D341Med (cell line): ENCODE measurements around the gene DGKZ.
"Not testable (repeated sequence)": the region's sequence is repeated elsewhere in the genome, so short reads cannot be mapped to it uniquely, and the experiment has no call there.

Experiments used
- DNase-seq: peaks from one replicate; pipeline ENCODE4 v3.0.0; 2012; ENCODE audit warnings: low spot score

The DGKZ gene, protein sequence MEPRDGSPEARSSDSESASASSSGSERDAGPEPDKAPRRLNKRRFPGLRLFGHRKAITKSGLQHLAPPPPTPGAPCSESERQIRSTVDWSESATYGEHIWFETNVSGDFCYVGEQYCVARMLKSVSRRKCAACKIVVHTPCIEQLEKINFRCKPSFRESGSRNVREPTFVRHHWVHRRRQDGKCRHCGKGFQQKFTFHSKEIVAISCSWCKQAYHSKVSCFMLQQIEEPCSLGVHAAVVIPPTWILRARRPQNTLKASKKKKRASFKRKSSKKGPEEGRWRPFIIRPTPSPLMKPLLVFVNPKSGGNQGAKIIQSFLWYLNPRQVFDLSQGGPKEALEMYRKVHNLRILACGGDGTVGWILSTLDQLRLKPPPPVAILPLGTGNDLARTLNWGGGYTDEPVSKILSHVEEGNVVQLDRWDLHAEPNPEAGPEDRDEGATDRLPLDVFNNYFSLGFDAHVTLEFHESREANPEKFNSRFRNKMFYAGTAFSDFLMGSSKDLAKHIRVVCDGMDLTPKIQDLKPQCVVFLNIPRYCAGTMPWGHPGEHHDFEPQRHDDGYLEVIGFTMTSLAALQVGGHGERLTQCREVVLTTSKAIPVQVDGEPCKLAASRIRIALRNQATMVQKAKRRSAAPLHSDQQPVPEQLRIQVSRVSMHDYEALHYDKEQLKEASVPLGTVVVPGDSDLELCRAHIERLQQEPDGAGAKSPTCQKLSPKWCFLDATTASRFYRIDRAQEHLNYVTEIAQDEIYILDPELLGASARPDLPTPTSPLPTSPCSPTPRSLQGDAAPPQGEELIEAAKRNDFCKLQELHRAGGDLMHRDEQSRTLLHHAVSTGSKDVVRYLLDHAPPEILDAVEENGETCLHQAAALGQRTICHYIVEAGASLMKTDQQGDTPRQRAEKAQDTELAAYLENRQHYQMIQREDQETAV

DNA sequence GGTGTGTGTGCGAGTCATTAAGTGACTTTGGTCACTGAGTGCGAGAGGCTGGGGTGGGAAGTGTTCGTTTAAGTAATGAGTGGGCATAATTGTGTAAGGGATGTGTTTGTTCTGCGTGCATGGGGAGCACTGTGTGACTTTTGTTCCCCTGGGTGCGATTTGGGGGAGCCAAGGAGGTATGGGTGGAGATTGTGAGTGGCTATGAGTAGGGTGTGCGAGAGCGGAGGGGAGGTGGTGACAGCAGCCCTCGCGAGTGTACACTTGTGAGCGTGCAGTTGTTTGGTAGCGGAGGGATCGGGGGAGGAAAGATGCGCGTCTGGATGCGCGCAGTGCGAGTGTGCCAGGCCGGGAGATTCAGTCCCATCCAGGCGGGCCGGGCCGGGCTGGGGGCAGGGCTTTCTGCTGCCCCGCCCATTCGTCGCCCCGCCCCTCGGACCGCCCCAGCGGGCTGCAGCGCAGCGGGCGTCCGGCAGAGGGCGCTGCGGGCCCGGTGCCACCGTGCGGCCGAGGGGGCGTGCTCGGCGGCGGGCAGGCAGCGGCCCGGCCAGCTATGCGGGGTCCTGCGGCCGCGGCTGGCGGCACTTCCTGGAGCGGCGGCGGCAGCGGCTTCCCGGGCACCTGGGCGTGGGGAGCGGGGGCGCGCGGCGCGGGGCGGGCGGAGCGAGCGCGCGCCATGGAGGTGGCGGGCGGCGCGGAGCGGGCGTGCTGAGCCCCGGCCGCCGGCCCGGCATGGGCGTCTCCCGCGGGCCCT, at the start of gene DGKZ:
TSS of gene DGKZ (plus strand) at position 578 of the 751 bp plus-strand sequence. CDS start 197 bp downstream, outside the sequence.
- peak; percentile 99 for DNase-seq

DNA sequence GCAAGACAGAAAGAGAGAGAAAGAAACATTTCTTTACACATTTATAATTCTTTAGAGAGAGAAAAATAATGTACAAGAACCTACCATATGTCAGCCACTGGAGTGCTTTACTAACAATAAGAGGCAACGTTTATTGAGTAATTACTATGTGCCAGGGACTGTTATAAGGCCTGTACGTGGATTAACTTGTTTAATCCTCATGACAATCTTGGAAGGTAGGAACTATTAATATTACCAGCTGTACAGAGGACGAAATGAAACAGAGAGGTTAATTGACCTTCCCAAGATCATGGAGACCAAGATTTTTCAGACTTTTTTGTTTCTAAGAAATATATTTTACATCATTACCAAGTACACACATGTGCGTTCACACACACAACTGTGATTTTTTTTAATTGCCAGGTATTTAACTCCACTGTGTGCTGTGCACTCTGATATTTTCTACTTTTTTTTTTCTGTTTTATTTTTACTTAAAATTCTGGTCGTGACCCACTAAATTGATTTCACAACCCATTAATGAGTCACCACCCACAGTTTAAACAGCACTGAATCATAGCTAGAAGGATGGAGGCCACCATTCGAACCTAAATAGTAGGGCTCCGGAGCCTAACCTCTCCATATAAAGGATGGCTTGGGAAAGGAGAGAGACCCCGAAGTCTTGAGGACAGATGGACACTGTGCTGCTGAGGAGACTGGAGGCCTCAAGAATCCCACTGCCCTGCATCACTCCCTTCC, 48.4 kb upstream of the DGKZ start:
- no peak for DNase-seq

DNA sequence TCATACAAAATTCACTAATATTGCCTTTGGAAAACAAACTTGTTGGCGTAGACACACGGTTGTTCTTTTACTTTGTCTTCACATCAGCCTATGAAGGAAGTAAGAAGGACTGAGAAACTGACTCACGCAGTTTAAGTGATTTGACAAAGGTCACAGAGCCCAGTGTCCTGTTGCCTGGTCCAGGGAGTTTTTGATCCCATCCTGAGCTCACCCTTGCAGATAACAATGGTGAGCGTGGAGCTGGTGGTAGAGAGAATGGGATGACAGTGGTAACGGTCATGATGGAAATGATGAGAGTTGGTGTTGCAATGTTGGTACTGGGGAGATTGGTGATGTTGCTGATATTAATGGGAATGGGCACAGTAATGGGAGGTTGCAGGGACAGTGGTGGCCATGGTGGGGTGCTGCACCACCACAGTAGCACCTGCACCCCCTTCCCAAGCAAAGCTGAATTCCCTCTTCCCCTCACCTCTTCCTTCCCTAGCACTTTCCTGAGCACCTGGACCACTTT, 47.8 kb upstream of the DGKZ start:
- no peak for DNase-seq

DNA sequence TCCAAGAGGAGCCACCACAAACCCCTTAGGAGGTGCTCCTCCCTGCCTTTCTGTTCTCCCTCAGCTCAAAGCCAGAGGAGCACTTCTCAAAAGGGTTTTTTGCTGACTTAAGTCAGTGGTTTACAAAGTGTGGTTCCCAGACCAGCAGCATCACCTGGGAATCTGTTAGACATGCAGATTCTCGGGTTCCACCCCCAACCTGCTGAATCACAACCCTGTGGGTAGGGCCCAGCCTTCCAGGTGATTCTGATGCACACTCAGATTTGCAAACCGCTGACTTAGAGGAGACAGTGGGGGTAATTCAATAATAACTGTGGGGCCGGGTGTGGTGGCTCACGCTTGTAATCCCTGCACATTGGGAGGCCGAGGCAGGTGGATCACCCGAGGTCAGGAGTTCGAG, 47.0 kb upstream of the DGKZ start:
- DNase-seq = no peak

DNA sequence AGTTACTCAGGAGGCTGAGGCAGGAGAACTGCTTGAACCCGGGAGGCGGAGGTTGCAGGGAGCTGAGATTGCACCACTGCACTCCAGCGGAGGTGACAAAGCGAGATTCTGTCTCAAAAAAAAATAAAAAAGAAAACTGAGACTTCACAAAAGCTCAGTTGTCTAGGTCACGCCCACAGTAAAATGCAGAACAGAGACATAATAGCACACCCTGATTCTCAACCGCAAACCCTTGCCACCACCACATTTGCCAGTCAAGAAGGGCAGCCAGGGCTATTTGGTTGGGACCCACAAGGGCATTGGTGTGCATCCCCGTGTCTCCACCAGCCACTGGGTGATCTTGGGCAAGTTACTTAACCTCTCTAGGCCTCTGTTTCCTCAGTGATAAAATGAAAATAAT, 44.4 kb upstream of the DGKZ start:
- DNase-seq = no peak

DNA sequence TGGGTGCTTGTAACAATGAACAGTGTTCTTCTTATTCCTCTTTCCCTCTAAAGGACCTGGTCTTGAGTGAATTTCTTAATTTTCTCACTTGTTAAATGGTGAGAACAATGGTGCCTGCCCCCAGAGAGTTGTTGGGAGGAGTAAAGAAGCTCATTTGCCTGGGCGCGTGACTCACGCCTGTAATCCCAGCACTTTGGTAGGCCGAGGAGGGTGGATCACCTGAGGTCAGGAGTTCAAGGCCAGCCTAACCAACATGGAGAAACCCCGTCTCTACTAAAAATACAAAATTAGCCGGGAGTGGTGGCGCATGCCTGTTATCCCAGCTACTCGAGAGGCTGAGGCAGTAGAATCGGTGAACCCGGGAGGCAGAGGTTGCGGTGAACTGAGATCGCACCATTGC, 43.2 kb upstream of the DGKZ start:
- not testable (repeated sequence) for DNase-seq

DNA sequence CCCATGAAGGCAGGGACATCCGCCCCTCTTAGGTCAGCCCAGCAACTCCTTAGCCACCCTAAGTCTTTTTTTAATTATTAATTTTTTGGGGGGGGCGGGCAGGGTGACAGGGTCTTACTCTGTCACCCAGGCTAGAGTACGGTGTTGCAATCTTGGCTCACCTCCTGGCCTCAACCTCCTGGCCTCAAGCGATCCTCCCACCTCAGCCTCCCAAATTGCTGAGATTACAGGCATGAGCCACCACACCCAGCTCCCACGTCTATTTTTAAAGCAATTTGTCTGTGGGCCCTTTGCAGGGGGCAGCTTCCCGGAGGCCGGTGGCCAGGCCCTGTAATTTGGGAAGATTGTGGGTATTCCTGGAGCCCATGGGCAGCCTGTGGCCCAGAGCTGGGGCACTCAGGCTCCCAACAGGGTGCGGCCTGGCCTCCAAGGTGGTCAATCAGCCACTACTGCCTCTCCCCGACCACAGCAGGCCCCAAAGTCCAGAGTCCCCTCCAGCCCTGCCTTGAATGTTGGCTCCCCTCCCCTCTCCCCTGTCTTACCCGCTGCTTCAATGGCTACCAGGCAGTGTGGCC, 42.6 kb upstream of the DGKZ start:
- no peak for DNase-seq

DNA sequence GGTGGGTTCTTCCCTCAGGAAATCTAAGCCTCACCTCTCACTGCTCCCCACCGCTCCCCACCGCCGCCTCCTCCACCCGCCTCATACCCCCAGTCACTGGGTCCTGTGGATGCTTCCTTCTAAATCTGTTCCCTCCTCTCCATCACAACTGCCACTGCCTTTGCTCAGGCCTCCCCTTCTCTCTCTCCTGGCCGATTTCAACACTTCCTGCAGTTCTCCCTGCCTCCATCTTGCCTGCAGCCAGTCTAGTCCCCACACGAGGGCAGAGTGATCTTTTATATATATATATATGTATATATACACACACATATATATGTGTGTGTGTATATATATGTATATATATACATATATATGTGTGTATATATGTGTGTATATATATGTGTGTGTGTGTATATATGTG, 42.0 kb upstream of the DGKZ start:
- no peak for DNase-seq

DNA sequence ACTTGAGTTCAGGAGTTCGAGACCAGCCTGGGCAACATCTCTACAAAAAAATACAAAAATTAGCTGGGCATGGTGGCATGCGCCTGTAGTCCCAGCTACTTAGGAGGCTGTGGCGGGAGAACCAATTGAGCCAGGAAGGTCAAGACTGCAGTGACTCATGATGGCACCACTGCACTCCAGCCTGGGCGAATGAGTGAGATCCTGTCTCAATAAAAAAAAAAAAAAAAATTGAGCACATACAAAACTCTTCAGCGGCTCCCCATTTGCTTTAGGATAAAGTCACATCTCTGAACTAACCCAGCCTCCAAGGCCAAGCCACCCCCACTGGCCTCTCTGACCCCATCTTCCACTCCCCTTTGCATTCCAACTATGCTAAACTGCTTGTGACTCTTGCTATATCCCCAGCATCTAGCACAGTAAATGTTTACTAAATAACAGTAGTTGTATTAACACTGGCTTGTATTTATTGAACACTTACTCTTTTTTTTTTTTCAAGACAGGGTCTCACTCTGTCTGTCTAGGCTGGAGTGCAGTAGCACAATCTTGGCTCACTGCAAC, 40.9 kb upstream of the DGKZ start:
- no peak for DNase-seq

DNA sequence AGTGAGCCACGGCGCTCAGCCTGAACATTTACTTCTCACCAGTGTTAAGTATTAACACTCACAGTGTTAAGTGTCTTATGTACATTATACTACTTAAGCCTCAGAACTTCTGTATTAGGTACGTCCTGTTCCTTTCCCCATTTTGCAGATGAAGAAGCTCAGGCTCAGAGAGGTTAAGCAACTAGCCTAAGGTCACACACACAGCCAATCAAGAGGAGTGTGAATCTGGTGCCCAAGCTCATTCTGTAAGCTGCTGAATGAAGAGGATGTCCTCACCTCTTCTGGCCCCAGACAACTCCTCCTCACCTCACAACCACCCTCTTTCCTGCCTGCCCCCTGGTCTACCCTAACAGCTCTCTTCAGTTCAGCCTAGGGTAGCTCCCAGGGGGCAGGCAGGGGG, 39.9 kb upstream of the DGKZ start:
- DNase-seq = no peak

DNA sequence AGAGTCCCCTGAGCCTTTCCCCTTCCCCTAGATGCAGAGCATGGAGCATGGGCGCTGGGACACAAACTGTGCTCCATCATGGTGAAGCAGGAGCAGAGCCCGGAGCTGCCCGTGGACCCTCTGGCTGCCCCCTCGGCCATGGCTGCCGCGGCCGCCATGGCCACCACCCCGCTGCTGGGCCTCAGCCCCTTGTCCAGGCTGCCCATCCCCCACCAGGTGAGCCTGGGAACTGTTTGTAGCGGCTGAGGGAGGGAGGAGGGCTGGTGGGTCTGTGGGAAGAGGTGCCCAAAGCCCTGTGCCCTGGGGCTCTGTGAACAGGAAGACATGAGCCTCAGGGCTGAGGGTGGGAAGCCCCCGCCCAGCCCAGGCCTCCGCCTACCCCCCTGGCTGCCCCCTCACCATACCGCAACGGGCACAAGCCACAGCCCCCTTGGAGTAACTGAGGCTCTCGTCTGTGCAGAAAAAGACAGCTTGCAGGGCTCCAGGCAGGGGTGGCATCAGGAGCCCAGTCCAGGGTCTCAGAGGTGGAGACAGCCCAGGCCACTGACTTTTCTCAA, 39.4 kb upstream of the DGKZ start:
- DNase-seq = no peak

DNA sequence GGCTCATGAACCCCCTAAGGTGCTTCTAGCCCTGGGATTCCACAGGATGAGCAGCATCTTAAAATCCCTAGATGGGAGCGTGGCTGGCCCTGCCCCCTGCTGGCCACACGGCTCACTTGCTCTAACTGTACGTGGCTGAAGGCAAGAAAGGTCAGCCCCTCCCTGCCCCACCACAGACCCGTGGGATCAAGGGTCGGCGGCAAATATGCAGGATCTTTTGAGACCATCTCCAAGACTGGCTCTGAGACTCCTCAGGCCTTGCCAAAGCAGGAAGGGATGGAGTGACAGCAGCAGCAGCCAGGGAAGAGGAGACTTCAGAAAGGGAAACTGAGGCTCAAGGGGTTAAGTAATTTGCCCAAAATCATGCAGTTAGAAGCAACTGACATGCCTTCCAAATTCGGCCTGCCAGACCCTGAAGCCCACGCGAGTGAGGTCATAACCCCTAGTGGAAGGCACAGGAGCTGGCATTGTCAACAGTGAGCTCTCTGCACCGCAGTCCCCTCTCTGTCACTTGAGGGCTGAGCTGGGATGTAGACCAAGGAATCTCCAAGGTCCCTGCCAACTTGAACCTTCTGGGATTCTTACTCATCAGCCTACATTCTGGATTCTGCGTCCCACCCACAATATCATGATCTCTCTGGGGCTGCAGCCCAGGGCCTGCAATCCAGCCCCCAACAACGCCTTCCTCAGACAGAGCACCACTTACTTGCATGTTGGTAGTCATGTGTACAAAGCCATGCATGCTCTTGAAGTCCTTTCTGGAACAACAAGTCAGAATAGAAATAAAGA, 38.4 kb upstream of the DGKZ start:
- DNase-seq = peak; percentile 84

DNA sequence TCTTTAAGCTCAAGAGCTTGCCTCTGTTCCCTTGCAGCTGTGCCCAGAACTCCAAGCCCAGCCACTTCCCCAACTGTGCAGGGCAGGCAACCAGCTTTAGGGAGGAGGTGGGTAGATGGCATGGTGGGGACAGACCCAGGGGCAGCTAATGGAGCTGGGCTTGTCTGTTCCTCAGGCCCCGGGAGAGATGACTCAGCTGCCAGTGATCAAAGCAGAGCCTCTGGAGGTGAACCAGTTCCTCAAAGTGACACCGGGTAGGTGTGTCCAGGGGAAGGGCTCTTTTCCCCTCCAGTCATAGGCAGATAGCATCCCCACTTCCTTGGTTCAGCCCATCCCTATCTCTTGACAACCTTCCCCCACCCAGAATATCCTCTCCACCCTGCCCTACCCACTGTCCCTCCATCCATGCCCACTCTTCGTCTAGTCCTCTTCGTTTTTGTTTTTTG, 37.4 kb upstream of the DGKZ start:
- DNase-seq = no peak

DNA sequence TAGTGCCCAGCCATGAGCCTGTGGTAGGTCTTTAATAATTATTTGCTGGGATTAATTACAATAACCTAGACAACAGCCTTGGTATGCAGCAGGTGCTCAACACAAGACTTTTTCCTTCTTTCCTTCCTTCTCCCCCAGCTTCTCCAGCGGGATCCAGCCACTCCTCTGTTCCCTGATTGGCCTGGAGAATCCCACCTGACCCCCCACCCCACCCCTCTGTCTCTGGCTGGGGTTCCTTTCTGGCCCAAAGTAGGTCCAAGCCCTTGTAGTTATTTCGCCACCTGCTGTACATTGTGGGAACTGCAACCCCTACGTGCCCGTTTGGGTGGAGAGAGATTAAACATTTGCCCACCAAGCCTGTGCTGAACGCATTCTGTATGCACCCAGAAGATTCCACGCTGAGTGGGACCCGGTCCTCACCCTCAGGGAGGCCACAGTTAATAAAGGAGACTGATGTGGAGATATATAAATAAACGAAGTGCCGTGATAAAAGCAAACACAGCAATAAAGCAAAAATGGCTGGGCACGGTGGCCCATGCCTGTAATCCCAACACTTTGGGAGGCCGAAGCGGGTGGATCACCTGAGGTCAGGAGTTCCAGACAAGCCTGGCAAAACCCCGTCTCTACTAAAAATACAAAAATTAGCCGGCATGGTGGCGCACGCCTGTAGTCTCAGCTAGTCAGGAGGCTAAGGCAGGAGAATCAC, 32.1 kb upstream of the DGKZ start:
- peak; percentile 83 for DNase-seq

DNA sequence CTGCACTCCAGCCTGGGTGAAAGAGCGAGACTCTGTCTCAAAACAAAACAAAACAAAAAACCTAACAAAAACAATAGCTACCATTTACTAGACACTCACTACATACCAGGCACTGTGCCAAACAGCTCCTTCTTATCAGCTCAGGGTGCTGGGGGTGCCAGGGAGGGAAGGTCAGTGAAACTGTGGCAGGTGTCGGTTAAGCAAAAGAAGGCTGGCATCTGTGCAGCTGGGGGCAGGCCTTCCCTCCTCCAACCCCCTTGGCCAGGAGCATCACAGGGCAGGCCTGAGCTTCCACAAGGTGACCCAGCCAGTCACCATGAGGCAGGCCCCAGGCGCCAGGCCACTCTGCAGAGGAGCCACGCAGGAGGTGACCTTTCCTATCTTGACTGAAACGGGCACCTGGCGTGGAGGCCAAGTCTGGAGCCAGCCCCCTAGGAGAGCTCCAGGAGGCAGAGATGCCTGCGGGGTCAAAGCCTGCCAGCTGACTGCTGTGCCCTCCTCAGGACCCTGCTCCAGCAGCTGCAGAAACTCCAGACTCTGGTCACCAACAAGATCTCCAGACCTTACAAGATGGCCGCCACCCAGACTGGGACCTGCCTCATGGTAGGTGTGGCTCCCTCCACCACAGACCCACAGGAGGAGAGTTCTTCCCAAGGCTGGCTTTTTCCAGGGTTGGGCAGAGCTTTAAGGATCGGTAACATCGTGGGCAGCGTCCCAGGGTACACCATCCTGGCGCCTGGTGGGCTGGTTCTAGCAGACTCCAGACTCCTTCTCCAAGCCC, 31.3 kb upstream of the DGKZ start:
- no peak for DNase-seq

DNA sequence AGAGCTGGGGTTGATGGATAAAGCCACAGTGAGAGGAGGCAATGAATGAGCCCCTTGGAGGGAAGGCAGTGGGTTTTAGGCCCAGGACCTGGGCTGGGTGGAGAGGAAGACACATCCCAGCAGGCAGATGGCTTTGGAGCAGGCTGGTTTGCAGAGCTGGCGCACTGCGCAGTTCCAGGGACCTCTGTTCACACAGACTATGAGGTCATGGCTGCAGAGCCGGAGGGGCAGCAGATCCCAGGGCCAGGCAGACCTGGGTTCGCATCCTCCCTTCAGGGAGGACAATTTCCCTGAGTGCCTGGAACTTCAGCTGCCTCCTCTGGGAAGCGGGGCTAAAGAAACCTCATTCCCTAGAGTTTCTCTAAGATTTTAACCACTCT, 28.2 kb upstream of the DGKZ start:
- no peak for DNase-seq

DNA sequence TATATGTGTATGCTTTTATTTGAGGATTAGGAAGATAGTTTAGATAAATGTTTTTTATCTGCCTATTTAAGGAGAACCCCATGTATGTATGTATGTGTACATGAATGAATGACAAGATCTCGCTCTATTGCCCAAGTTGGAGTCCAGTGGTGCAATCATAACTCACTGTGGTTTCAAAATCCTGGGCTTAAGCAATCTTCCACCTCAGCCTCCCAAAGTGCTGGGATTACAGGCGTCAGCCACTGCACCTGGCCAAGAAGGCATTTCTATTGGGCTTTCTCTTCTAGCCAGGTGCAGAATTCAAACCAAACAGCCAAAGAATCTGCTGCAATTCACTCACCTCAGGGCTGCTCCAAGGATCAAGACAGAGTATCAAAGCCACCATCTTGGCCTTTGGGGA, 25.5 kb upstream of the DGKZ start:
- no peak for DNase-seq

DNA sequence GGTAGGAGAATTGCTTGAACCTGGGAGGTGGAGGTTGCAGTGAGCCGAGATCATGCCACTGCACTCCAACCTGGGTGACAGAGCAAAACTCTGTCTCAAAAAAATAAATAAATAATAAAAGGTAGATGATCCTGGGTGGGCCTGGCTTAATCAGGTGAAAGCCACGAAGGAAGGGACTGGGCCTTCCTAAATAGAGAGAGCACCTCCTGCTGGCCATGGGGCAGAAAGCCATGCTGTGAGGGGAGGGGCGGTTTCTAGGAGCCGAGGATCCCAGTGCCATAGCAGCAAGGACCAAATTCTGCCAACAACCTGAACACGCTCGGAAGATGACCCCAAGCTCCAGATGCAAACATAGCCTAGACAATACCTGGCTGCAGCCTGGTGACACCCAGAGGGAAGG, 24.5 kb upstream of the DGKZ start:
- no peak for DNase-seq
